B cell (primary cell): ENCODE data around the gene CNKSR3. TPM values are rescaled to one million over a fixed set of nuclear protein-coding genes. Genes with fewer than 3 reads are reported as not detected.

Experiments used
- ATAC-seq: fragments of 200-7000 bp; cut with Tn5 transposase; one replicate; pipeline ENCODE4 v1.10.0; 2021; ENCODE audit warnings: low read depth, mild to moderate bottlenecking, moderate number of reproducible peaks, moderate library complexity
- CTCF ChIA-PET: fragments of 350-600 bp; sonication (Branson Sonifier 250); formaldehyde crosslinking; loops from one replicate; lab custom pipeline; 2021; ENCODE audit warnings: antibody characterized with exemption, inconsistent platforms; lab: Charles Lee
- POLR2A ChIA-PET: fragments of 350-600 bp; sonication (Branson Sonifier 250); formaldehyde crosslinking; loops from one replicate; lab custom pipeline; 2021; ENCODE audit warnings: antibody characterized with exemption; lab: Charles Lee
- DNase-seq: peaks from one replicate; pipeline ENCODE4 v3.0.0; 2013
- H2AFZ ChIP-seq: 2 replicates; pipeline ENCODE4 v1.6.1; 2012; ENCODE audit warnings: mild to moderate bottlenecking, low read depth, low read length; ENCODE audit not compliant: insufficient read depth, poor library complexity, severe bottlenecking
- H3K27ac ChIP-seq, 2 donors: 1 replicate in 1 of 2; 2 replicates in 1 of 2; pipeline ENCODE4 v1.5.1; 2012 to 2013; ENCODE audit warnings: low read length in 2 of 2, mild to moderate bottlenecking in 2 of 2, moderate library complexity in 1 of 2
- H3K27me3 ChIP-seq, 4 experiments: fragments of 200-600 bp in 1 of 4; sonication (generic) in 1 of 4; replicated peaks in 1 of 4; 1 replicate in 2 of 4; 2 replicates in 2 of 4; pipeline versions ENCODE4 v1.6.1 to v1.7.0; 2013 to 2016; ENCODE audit warnings: low read length in 3 of 4, mild to moderate bottlenecking in 2 of 4, mixed read lengths in 1 of 4, moderate library complexity in 1 of 4; ENCODE audit not compliant: insufficient read depth in 4 of 4, control insufficient read depth in 3 of 4; ENCODE audit errors: control extremely low read depth in 1 of 4
- H3K36me3 ChIP-seq, 2 experiments: replicated peaks in 1 of 2; 1 replicate in 1 of 2; 2 replicates in 1 of 2; pipeline versions ENCODE4 v1.6.1 to v1.7.1; 2013; ENCODE audit warnings: low read length in 1 of 2; ENCODE audit not compliant: insufficient read depth in 2 of 2, control insufficient read depth in 1 of 2; ENCODE audit errors: control extremely low read depth in 1 of 2, extremely low read depth in 1 of 2
- H3K4me1 ChIP-seq, 2 donors: fragments of 200-600 bp in 1 of 2; sonication (generic) in 1 of 2; 1 replicate in 1 of 2; 2 replicates in 1 of 2; pipeline versions ENCODE4 v1.5.1 to v1.6.1; 2013 to 2017; ENCODE audit warnings: low read length in 2 of 2; ENCODE audit not compliant: control insufficient read depth in 2 of 2, insufficient read depth in 2 of 2
- H3K4me2 ChIP-seq: replicated peaks from 2 replicates; pipeline ENCODE3; 2012; ENCODE audit warnings: mild to moderate bottlenecking, low read depth, low read length; ENCODE audit not compliant: poor library complexity, severe bottlenecking
- H3K4me3 ChIP-seq, 5 experiments: fragments of 200-600 bp in 1 of 5; sonication (generic) in 1 of 5; 1 replicate in 3 of 5; 2 replicates in 2 of 5; pipeline versions ENCODE4 v1.5.1 to v1.7.0; 2011 to 2016; ENCODE audit warnings: low read length in 4 of 5, mild to moderate bottlenecking in 4 of 5, low read depth in 2 of 5, control low read depth in 1 of 5, moderate library complexity in 1 of 5; ENCODE audit not compliant: insufficient read depth in 1 of 5; ENCODE audit errors: control extremely low read depth in 1 of 5, extremely low read depth in 1 of 5
- H3K79me2 ChIP-seq: fragments of 200-600 bp; sonication (generic); one replicate; pipeline ENCODE4 v1.6.0; 2016; ENCODE audit warnings: low read length; ENCODE audit not compliant: control insufficient read depth, insufficient read depth
- H3K9ac ChIP-seq: fragments of 200-600 bp; sonication (generic); 2 replicates; pipeline ENCODE4 v1.6.1; 2017; ENCODE audit warnings: mild to moderate bottlenecking, low read length, moderate library complexity
- H3K9me3 ChIP-seq, 3 donors: one replicate each; pipeline versions ENCODE4 v1.6.1 to v1.7.1; 2013; ENCODE audit warnings: low read length in 2 of 3; ENCODE audit not compliant: control insufficient read depth in 2 of 3, insufficient read depth in 1 of 3; ENCODE audit errors: control extremely low read depth in 1 of 3
- H4K20me1 ChIP-seq: 2 replicates; pipeline ENCODE4 v1.6.0; 2012; ENCODE audit warnings: mild to moderate bottlenecking, low read length; ENCODE audit not compliant: insufficient read depth, control insufficient read depth, poor library complexity, severe bottlenecking
- H3K27ac Mint-ChIP-seq: one replicate; pipeline ENCODE4 v1.8.0; 2021; ENCODE audit warnings: mixed read lengths
- H3K27me3 Mint-ChIP-seq: one replicate; pipeline ENCODE4 v1.8.0; 2021; ENCODE audit warnings: mixed read lengths
- H3K4me1 Mint-ChIP-seq: one replicate; pipeline ENCODE4 v1.8.0; 2021; ENCODE audit warnings: mixed read lengths
- H3K4me3 Mint-ChIP-seq: one replicate; pipeline ENCODE4 v1.8.0; 2021; ENCODE audit warnings: mixed read lengths
- H3K9me3 Mint-ChIP-seq: one replicate; pipeline ENCODE4 v1.8.0; 2022; ENCODE audit warnings: mixed read lengths; ENCODE audit not compliant: insufficient read depth
- CTCF ChIP-seq: fragments of 200-600 bp; IDR thresholded peaks from one replicate; pipeline ENCODE4 v1.8.0; 2022; ENCODE audit warnings: antibody characterized with exemption, mild to moderate bottlenecking
- EZH2 ChIP-seq: IDR thresholded peaks from 2 replicates; pipeline ENCODE4 v1.6.1; 2012; ENCODE audit warnings: borderline replicate concordance, low read depth, mild to moderate bottlenecking, moderate library complexity, low read length; ENCODE audit not compliant: insufficient read depth, poor library complexity, severe bottlenecking
- WGBS: methylation state at CpG from one replicate; pipeline ENCODE4 v1.1.5; 2013; ENCODE audit warnings: missing lambda C conversion rate; ENCODE audit not compliant: insufficient coverage; 5-methylcytosine and 5-hydroxymethylcytosine counted together
- intact Hi-C: fragments of 100-400 bp; cut with micrococcal nuclease; formaldehyde crosslinking; loops from one replicate; pipeline ENCODE4 v1.10.0; 2022
- polyA plus RNA-seq: library from polyadenylated mRNA; depleted of rRNA; stranded (reverse); fragments of >200 nt; gene quantifications from 2 replicates; pipeline ENCODE4 v1.2.3, GENCODE V29; 2012
- total RNA-seq, 2 donors: library from RNA; stranded (reverse); fragments of 120-200 nt in 1 of 2; gene quantifications; 1 replicate in 1 of 2; 2 replicates in 1 of 2; pipeline versions ENCODE4 v1.2.3 to v1.2.4, GENCODE V29; 2013 to 2022

The CNKSR3 gene
- total and polyA plus RNA-seq, 2 donors (not counting 1 experiment from before 2014, with no cell fraction given), result not detected

DNA sequence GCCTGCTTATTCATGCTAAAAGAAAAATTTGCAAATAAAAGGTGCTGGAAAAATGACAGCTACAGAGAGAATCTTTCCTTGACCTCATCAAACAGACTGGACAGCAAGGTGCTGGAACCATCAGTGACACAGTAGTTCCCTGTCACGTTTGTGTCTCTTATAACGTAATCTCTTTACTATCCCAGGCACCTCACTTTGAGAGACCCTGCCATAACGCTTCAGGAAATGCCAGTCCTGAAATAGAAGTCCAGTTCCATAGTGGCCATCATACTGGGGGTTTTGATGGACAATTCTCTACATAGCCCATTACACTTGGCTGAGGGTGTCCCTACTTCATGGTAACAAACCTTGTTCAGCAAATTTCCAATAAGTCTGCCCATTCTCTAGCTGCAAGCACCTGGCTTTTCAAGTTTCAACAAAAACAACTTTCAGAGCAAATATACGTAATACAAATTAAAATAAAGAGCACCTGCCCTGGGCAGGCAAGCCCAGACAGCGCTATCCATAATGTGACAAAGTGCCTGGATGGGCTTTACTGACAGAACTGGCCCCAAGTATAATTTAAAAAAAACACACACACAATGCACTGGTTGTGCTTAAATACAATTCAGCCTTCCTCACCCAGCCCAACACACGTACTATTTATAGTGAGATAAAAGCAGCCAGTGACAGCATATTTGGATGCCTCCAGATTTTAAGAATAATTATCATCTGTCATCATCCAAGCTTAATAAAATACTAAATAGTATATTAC is 38.7 kb downstream of the CNKSR3 start:
- Mint-ChIP-seq H3K4me3 (no peak overlapping the region), H3K27me3 (no peaks in the 10 kb centered on the region), H3K27ac (no peak overlapping the region), H3K9me3 (no peaks in the 10 kb centered on the region), H3K4me1 (no peaks in the 10 kb centered on the region)
- Histone ChIP-seq H4K20me1 (no peaks in the 10 kb centered on the region), H3K9me3 (peaks cover 0 to 4% (median 0%) of the 10 kb centered on the region in 3 donors), H3K79me2 (no peaks in the 10 kb centered on the region), H3K27ac (no peak overlapping the region), H3K36me3 (no peaks in the 10 kb centered on the region), H2AFZ (no peak overlapping the region), H3K4me3 (no peak overlapping the region), H3K27me3 (no peaks in the 10 kb centered on the region), H3K4me2 (no peak overlapping the region), H3K9ac (no peak overlapping the region), H3K4me1 (no peaks in the 10 kb centered on the region)
- no peak for ATAC-seq
- CTCF ChIA-PET, result no interaction called here
- TF ChIP-seq CTCF (no peak), EZH2 (no peak)
- WGBS, result 86% methylated on average over 1 of the region's 6 CpGs
- POLR2A ChIA-PET, result no interaction called here
- DNase-seq, result no peak
- intact Hi-C loops, result no loop called here

GRCh38 chr6:154469306-154469935 is 41.1 kb downstream of the CNKSR3 start:
- no peaks in the 10 kb centered on the region for H3K4me1 ChIP-seq
- no peak overlapping the region for H3K27ac Mint-ChIP-seq
- DNase-seq, result no peak
- no peak overlapping the region for H3K27ac ChIP-seq
- no peak for TF ChIP-seq CTCF
- TF ChIP-seq EZH2, result no peak
- H3K36me3 ChIP-seq, result no peaks in the 10 kb centered on the region
- H4K20me1 ChIP-seq, result no peaks in the 10 kb centered on the region
- intact Hi-C loops, result no loop called here
- no peaks in the 10 kb centered on the region for H3K9me3 Mint-ChIP-seq
- no peak overlapping the region for H3K9ac ChIP-seq
- no peaks in the 10 kb centered on the region for H3K79me2 ChIP-seq
- POLR2A ChIA-PET, result no interaction called here
- no peaks in the 10 kb centered on the region for H3K4me1 Mint-ChIP-seq
- WGBS, result 83% methylated on average over 1 of the region's 4 CpGs
- H2AFZ ChIP-seq, result no peak overlapping the region
- peaks cover 0 to 4% (median 0%) of the 10 kb centered on the region in 3 donors for H3K9me3 ChIP-seq
- H3K4me3 Mint-ChIP-seq, result no peak overlapping the region
- no peak overlapping the region for H3K4me3 ChIP-seq
- no peak overlapping the region for H3K4me2 ChIP-seq
- no peaks in the 10 kb centered on the region for H3K27me3 Mint-ChIP-seq
- no peaks in the 10 kb centered on the region for H3K27me3 ChIP-seq
- ATAC-seq, result no peak
- CTCF ChIA-PET, result no interaction called here
